Caco-2 (cell line): ENCODE results near the gene RAMP1. TPM values are rescaled to one million over a fixed set of nuclear protein-coding genes. Genes with fewer than 3 reads are reported as not detected.

Experiments
- BruUV-seq: library from RNA; stranded (reverse); fragments of 400-500 nt; replicated peaks from 2 replicates; lab custom pipeline; 2021; lab: Mats Ljungman, UMichigan
- CTCF ChIA-PET: fragments of 300-600 bp; sonication (Branson Sonifier 250); formaldehyde crosslinking; loops from one replicate; lab custom pipeline; 2022; ENCODE audit warnings: antibody characterized with exemption; lab: Charles Lee
- POLR2A ChIA-PET: fragments of 300-600 bp; sonication (Branson Sonifier 250); formaldehyde crosslinking; loops from one replicate; lab custom pipeline; 2022; ENCODE audit warnings: antibody characterized with exemption; lab: Charles Lee
- DNase-seq, 2 experiments: peaks; one replicate each; pipeline versions ENCODE4 v3.0.0 to v3.0.0-alpha.2; 2020 to 2022
- H3K27me3 ChIP-seq: replicated peaks from 2 replicates; pipeline ENCODE4 v1.6.0; 2011; ENCODE audit warnings: low read length; ENCODE audit not compliant: control insufficient read depth, insufficient read depth
- H3K36me3 ChIP-seq: 2 replicates; pipeline ENCODE4 v1.5.1; 2011; ENCODE audit warnings: low read length; ENCODE audit not compliant: control insufficient read depth, insufficient read depth
- H3K4me1 ChIP-seq: fragments of 250-450 bp; sonication (Bioruptor Pico); 2 replicates; pipeline ENCODE4 v1.5.1; 2020; ENCODE audit warnings: mild to moderate bottlenecking
- H3K4me3 ChIP-seq: 2 replicates; pipeline ENCODE4 v1.5.1; 2011; ENCODE audit warnings: low read depth, mild to moderate bottlenecking, control low read depth, low read length
- H3K9me3 ChIP-seq: fragments of 250-450 bp; sonication (Bioruptor Pico); 2 replicates; pipeline ENCODE4 v1.5.1; 2020; ENCODE audit warnings: mild to moderate bottlenecking, moderate library complexity
- H3K27ac Mint-ChIP-seq: one replicate; pipeline ENCODE4 v1.8.0; 2022; ENCODE audit warnings: mixed read lengths; ENCODE audit not compliant: unreplicated experiment
- H3K27me3 Mint-ChIP-seq: one replicate; pipeline ENCODE4 v1.8.0; 2022; ENCODE audit warnings: mixed read lengths; ENCODE audit not compliant: insufficient read depth, unreplicated experiment
- H3K36me3 Mint-ChIP-seq: one replicate; pipeline ENCODE4 v1.8.0; 2022; ENCODE audit warnings: mild to moderate bottlenecking, mixed read lengths; ENCODE audit not compliant: insufficient read depth, unreplicated experiment
- H3K4me1 Mint-ChIP-seq: one replicate; pipeline ENCODE4 v1.8.0; 2022; ENCODE audit warnings: low read depth, mixed read lengths; ENCODE audit not compliant: unreplicated experiment
- H3K4me3 Mint-ChIP-seq: one replicate; pipeline ENCODE4 v1.8.0; 2022; ENCODE audit warnings: mild to moderate bottlenecking, moderate library complexity, mixed read lengths; ENCODE audit not compliant: unreplicated experiment
- H3K9me3 Mint-ChIP-seq: one replicate; pipeline ENCODE4 v1.8.0; 2022; ENCODE audit warnings: mixed read lengths; ENCODE audit not compliant: unreplicated experiment
- CTCF ChIP-seq, 2 experiments: fragments of 200-600 bp in 1 of 2; IDR thresholded peaks; 1 replicate in 1 of 2; 2 replicates in 1 of 2; pipeline versions ENCODE4 v1.5.1 to v1.8.0; 2011 to 2022; ENCODE audit warnings: antibody characterized with exemption in 1 of 2, control low read depth in 1 of 2, inconsistent platforms in 1 of 2, low read depth in 1 of 2, low read length in 1 of 2, mild to moderate bottlenecking in 1 of 2, moderate library complexity in 1 of 2; ENCODE audit not compliant: insufficient read depth in 1 of 2, severe bottlenecking in 1 of 2, unreplicated experiment in 1 of 2
- intact Hi-C: fragments of 100-400 bp; cut with micrococcal nuclease; formaldehyde crosslinking; loops from one replicate; pipeline ENCODE4 v1.10.0; 2022; ENCODE audit not compliant: unreplicated experiment
- total RNA-seq: library from RNA; stranded (reverse); gene quantifications from 2 replicates; pipeline ENCODE4 v1.2.3, GENCODE V29; 2022

RAMP1 gene
- total RNA-seq, 1 experiment from 2014 or later, result 2.2 TPM

- no peaks in the 10 kb centered on the region for H3K4me1 Mint-ChIP-seq
- no peaks in the 10 kb centered on the region for H3K4me1 ChIP-seq
- no peak for DNase-seq
- peaks cover 4% of the 10 kb centered on the region for H3K27me3 Mint-ChIP-seq
- POLR2A ChIA-PET, result no interaction called here
- no peak for TF ChIP-seq CTCF (IDR thresholded peaks at IDR 0.05; ENCODE audit: insufficient read depth in 1 of 2, low read depth in 1 of 2, low read length in 1 of 2, severe bottlenecking in 1 of 2, unreplicated experiment in 1 of 2)
- intact Hi-C loops, result no loop called here
- no peaks in the 10 kb centered on the region for H3K9me3 ChIP-seq
- BruUV-seq, result no TSS peak
- H3K27me3 ChIP-seq, result no peaks in the 10 kb centered on the region
- H3K36me3 ChIP-seq, result no peaks in the 10 kb centered on the region
- CTCF ChIA-PET, result no interaction called here
- no peak overlapping the region for H3K4me3 ChIP-seq
- no peaks in the 10 kb centered on the region for H3K36me3 Mint-ChIP-seq
- no peaks in the 10 kb centered on the region for H3K9me3 Mint-ChIP-seq
- no peak overlapping the region for H3K27ac Mint-ChIP-seq
- H3K4me3 Mint-ChIP-seq, result no peak overlapping the region
Measured at GRCh38 chr2:237818066-237818473, 41.4 kb upstream of the RAMP1 start.

- H3K9me3 Mint-ChIP-seq, result no peaks in the 10 kb centered on the region
- H3K36me3 Mint-ChIP-seq, result no peaks in the 10 kb centered on the region
- H3K27me3 Mint-ChIP-seq, result peaks cover 3% of the 10 kb centered on the region
- ChIA-PET CTCF (no interaction called here), POLR2A (no interaction called here)
- Histone ChIP-seq H3K4me1 (no peaks in the 10 kb centered on the region), H3K4me3 (no peak overlapping the region), H3K9me3 (no peaks in the 10 kb centered on the region), H3K36me3 (no peaks in the 10 kb centered on the region), H3K27me3 (no peaks in the 10 kb centered on the region)
- DNase-seq, result no peak
- H3K4me1 Mint-ChIP-seq, result no peaks in the 10 kb centered on the region
- intact Hi-C loops, result no loop called here
- H3K4me3 Mint-ChIP-seq, result no peak overlapping the region
- TF ChIP-seq CTCF (IDR thresholded peaks at IDR 0.05; ENCODE audit: insufficient read depth in 1 of 2, low read depth in 1 of 2, low read length in 1 of 2, severe bottlenecking in 1 of 2, unreplicated experiment in 1 of 2), result no peak
- H3K27ac Mint-ChIP-seq, result no peak overlapping the region
- no TSS peak for BruUV-seq
Measured at GRCh38 chr2:237819231-237819630, 40.2 kb upstream of the RAMP1 start.

GRCh38 chr2:237820421-237820820 lies 39.0 kb upstream of the RAMP1 start:
- H3K36me3 ChIP-seq, result no peaks in the 10 kb centered on the region
- no peak for TF ChIP-seq CTCF (IDR thresholded peaks at IDR 0.05; ENCODE audit: insufficient read depth in 1 of 2, low read depth in 1 of 2, low read length in 1 of 2, severe bottlenecking in 1 of 2, unreplicated experiment in 1 of 2)
- no peak for DNase-seq
- Mint-ChIP-seq H3K27me3 (peaks cover 2% of the 10 kb centered on the region), H3K4me3 (no peak overlapping the region), H3K4me1 (no peaks in the 10 kb centered on the region), H3K27ac (no peak overlapping the region), H3K36me3 (no peaks in the 10 kb centered on the region), H3K9me3 (no peaks in the 10 kb centered on the region)
- POLR2A ChIA-PET, result no interaction called here
- intact Hi-C loops, result no loop called here
- no peaks in the 10 kb centered on the region for H3K9me3 ChIP-seq
- no peaks in the 10 kb centered on the region for H3K4me1 ChIP-seq
- BruUV-seq, result no TSS peak
- no peak overlapping the region for H3K4me3 ChIP-seq
- CTCF ChIA-PET, result no interaction called here
- no peaks in the 10 kb centered on the region for H3K27me3 ChIP-seq
